Measurements from ENCODE around the gene DNMT1.

Gene DNMT1

GRCh38 chr19:10219678-10220077 is 24.9 kb upstream of the DNMT1 start:
- peak; percentile 71 for DNase-seq (ENCODE audit: low read depth)
- peak; percentile 56 for TF ChIP-seq CTCF (conservative IDR thresholded peaks at IDR 0.05; ENCODE audit: low read depth, low read length)
- no peak overlapping the region for H3K4me3 ChIP-seq (ENCODE audit: low read depth, low read length)

- no peak for DNase-seq (ENCODE audit: low read depth)
- no peak for TF ChIP-seq CTCF (conservative IDR thresholded peaks at IDR 0.05; ENCODE audit: low read depth, low read length)
- H3K4me3 ChIP-seq (ENCODE audit: low read depth, low read length) = no peak overlapping the region
Observed at GRCh38 chr19:10217085-10217484, 22.3 kb upstream of the DNMT1 start.

- DNase-seq (ENCODE audit: low read depth) = peak; percentile 51
- no peak overlapping the region for H3K4me3 ChIP-seq (ENCODE audit: low read depth, low read length)
- no peak for TF ChIP-seq CTCF (conservative IDR thresholded peaks at IDR 0.05; ENCODE audit: low read depth, low read length)
Observed at GRCh38 chr19:10214784-10215183, 20.0 kb upstream of the DNMT1 start.

- DNase-seq (ENCODE audit: low read depth) = no peak
- TF ChIP-seq CTCF (conservative IDR thresholded peaks at IDR 0.05; ENCODE audit: low read depth, low read length) = no peak
- H3K4me3 ChIP-seq (ENCODE audit: low read depth, low read length) = no peak overlapping the region
Observed at GRCh38 chr19:10211691-10212090, 16.9 kb upstream of the DNMT1 start.

GRCh38 chr19:10211061-10211460 is 16.3 kb upstream of the DNMT1 start:
- no peak for DNase-seq (ENCODE audit: low read depth)
- no peak for TF ChIP-seq CTCF (conservative IDR thresholded peaks at IDR 0.05; ENCODE audit: low read depth, low read length)
- no peak overlapping the region for H3K4me3 ChIP-seq (ENCODE audit: low read depth, low read length)

- no peak for TF ChIP-seq CTCF (conservative IDR thresholded peaks at IDR 0.05; ENCODE audit: low read depth, low read length)
- no peak for DNase-seq (ENCODE audit: low read depth)
- no peak overlapping the region for H3K4me3 ChIP-seq (ENCODE audit: low read depth, low read length)
Observed at GRCh38 chr19:10209315-10209714, 14.6 kb upstream of the DNMT1 start.

GRCh38 chr19:10207026-10207425 is 12.3 kb upstream of the DNMT1 start:
- TF ChIP-seq CTCF (conservative IDR thresholded peaks at IDR 0.05; ENCODE audit: low read depth, low read length) = peak; percentile 6
- DNase-seq (ENCODE audit: low read depth) = no peak

More at GRCh38 chr19:10207026-10207425, 12.3 kb upstream of the DNMT1 start:
- H3K4me3 ChIP-seq (ENCODE audit: low read depth, low read length) = no peak overlapping the region
